GM19043 (cell line): ENCODE results near the gene HDAC7.

Source experiments
- ATAC-seq: cut with Tn5 transposase; IDR thresholded peaks from one replicate; pipeline ENCODE4 v1.9.1; 2021; ENCODE audit warnings: low read depth; ENCODE audit not compliant: unreplicated experiment

HDAC7 gene

DNA sequence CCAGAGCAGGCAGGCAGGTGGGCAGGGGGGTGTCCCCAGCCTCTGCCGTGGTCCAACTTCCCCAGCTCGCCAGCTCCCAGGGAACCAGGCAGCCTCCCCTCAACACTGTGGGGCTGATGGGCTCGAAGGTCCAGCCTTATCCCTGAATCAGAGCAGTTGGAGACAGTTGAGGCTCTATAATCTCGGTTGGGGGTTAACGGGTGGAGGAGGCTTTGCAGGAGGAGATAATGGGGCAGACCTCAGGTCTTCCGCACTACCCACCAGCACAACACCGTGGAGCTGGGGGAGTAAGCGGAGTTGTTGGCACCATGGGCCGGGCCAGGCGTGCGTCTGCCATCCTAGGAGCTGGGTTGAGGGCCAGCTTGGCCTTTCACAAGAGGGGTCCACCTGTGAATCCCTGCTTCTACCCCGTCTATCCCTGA lies 13.9 kb upstream of the HDAC7 start:
- no peak for ATAC-seq

- ATAC-seq, result no peak
These were observed 12.7 kb upstream of the HDAC7 start for GRCh38 chr12:47832263-47832933.

DNA sequence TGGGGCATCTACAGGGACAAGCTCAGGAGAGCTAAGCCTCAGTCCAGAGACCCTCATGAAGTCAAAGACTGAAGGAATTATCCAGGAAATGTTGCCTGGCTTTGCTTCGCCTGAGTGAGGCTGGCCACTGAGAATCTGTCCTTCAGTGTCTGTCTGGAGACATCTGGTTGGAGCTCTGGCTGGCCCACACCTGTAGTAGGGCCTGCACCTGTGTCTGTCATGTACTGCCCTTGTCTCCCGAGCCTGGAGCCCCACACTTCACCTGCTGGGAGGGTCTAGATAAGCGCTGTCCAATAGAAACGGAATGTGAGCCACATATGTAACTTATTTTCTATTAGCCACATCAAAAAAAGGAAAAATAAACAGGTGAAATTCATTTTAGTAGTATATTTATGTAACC lies 9.9 kb upstream of the HDAC7 start:
- no peak for ATAC-seq

DNA sequence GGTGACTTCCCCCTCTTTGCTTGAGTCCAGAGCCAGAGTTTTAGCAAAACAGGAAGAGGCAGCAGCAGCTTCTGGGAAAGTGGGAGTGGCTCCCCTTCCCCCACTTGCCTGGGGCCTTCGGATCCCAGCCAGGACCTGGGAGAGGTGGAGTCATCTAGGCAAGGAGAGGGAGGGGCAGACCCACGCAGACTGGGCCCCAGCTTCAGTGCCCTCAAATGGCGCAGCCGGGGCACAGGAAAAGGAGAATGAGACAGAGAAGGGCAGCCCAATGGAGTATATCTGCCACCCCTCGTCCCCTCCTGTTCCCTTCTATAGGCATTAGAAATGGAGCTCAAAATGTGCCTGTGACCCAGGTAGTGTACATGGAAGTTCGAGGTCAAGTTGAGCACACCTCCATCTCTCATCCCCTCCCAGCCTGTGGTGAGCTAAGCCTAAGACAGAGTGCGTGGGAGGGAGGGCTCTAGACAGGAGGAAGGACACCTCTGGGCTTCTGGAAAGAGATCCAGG lies 9.3 kb upstream of the HDAC7 start:
- no peak for ATAC-seq

GRCh38 chr12:47828008-47828975 lies 8.6 kb upstream of the HDAC7 start:
- ATAC-seq, result no peak

GRCh38 chr12:47825173-47825639 lies 5.5 kb upstream of the HDAC7 start:
- ATAC-seq, result no peak

- no peak for ATAC-seq
These were observed 4.9 kb upstream of the HDAC7 start for GRCh38 chr12:47824635-47825034.

DNA sequence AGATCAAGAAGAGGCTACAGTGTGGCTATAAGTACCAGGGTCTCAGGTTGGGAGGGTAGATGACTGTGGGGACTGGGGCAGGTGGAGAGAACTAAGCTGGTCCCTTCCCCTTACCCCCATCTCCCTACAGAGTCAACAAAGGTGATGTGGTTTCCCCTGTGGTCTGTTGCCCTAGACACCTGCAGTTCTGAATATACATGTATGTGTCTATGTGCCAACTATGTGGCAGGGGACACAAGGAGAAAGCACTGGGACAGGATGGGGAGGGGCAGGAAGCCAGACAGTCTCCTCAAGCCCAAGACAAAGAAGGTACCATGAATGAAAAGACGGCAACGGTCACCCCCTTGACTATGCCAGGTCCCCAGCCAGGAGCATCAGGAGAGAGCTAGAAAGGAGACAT lies 4.5 kb upstream of the HDAC7 start:
- no peak for ATAC-seq

DNA sequence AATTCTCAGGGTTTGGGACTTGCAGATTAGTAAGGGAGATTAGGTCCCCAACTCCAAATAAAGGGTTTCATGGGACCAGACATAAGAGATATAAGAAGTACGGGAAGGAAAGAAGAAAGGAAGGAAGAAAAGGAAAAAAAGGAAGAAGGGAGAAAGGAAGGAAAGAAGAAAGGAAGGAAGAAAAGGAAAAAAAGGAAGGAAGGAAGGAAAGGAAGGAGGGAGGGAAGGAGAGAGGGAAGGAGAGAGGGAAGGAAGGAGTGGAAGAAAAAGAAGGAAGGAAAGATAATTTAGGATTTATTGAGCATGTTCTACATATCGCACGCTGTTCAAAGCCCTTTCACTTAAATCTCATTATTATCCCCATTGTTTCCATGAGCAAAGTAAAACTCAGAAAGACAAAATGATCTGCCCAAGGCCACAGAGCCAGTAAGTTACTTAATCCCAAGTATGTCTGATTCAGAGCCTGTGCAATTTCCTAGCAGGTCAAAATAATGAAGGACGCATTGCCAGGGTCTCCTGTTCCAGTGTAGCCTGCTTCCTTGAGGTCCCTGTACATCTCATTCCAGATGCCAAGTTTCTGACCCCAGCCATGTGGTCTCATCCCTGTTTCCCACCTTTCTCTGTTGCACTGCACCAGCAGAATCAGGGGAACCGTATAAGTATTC lies 3.9 kb upstream of the HDAC7 start:
- no peak for ATAC-seq

GRCh38 chr12:47822863-47823262 lies 3.2 kb upstream of the HDAC7 start:
- no peak for ATAC-seq

- no peak for ATAC-seq
These were observed 2.7 kb upstream of the HDAC7 start for GRCh38 chr12:47822401-47822800.

- no peak for ATAC-seq
These were observed 1.6 kb upstream of the HDAC7 start for GRCh38 chr12:47821346-47821706.

DNA sequence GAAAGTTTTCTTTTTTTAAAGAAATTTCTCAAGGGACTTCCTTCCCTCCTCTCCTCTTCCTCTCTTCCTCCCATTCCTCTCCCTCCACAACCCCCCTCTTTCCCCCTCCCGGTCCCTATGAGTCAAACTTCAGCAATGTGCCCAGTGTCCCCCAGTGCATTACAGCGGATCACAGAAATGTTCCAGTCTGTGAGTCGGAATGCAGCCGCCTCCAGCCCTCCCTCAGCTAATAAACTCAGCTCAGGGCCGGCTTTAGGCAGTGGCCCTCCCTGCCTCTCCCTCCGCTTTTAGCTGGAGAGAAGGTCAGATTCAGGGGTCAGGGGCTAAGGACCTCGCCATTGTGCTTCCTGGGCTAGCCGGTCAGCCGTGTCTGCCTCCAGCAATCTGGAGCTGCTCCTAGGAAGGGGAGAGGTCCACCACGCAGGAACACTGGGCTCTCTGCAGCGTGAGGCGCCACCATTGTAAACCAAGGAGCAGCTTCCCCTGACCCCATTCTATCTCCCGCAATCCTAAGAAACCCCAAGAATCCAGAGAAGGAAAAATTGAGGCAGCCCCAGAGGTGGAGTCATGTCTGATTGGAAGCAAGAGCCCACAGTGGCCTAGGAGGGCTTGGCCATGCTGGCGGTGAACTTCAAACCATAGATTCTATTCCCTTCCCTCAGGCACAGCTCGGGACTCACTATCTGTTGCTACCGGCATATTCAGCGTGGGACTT lies 1.1 kb upstream of the HDAC7 start:
- no peak for ATAC-seq

DNA sequence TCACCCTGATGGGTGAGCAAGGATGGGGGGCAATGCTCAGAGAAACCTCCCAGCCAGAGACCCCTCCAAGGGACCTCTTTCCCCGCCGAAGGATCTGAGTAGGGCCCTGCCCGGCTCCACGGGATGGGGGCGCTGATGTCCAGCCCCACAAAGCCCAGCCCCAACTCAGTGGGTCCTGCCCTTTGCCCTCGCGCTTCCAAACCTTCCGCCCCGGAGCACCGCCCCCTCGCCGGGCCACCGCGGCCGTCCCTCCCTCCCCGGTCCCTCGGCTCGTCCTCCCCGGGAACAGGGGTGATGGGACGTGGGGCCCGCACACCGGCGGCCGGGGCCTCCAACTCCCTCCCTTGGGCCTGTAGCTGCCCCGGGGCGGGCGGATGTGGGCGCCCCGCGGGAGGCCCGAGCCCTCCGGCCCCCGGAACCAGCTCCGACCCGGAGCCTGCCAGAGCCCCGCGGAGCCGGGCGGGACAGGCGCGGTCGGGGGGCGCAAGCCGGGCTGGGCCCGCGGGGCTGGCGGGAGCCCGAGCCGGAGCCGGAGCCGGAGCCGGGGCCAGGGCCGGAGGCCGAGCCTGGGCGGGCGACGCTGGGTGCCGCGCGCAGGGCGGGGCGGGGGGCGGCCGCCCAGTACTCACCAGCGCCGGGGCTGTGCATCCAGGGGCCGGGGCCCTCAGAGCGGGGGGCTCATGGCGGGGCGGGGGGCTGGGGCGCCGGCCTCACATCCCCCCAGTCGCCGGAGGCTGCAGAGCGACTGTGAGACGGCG lies 386 bp downstream of the HDAC7 start:
- no peak for ATAC-seq

DNA sequence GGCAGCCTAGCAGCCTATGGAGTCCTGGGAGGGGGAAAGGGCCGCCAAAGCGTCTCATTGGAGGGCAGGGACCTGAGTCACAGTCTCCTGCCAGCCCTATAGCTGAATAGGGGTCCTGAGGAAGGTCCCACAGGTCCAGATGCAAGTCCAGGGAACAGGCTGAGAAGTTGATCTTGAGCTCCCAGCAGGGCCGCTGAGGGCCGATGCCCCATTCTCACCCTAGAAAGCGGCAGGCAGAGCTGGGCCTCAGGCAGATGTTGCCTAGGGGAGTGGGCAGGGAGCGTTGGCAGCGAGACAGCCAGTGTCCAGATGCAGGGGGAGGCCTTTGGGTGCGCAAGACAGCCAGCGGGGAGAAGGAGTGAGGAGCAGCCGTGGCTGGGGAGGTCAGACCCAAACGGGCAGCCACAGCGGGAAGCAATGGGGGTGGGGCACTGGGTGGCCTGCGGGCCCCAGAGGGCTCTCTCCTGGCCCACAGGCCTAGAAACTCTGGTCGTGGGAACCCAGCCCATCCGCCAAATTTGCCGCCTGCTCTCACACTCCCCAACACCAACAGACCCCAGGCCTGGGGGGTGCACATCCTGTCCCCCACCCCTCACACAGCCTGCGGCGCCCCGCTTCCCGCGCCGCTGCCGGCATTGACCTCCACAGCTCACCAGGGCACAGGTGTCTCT lies 1.1 kb downstream of the HDAC7 start:
- no peak for ATAC-seq

DNA sequence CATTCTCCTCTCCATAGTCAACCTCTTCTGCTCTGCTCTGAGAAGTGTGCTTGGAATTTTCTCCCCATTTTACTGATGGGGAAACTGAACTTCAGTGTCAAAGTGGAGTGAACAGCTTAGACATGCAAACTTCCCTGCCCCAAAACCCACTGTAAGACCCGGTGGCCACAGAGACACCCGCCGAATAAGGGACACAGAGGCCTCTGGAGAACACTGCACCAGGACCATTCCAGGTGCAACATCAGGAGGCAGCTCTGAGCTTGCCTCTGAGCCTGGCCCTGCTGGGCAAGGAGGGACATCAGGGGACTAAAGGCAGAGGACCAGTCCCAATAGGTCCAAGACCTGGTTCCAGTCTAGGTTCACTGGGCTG lies 1.7 kb downstream of the HDAC7 start:
- no peak for ATAC-seq

- no peak for ATAC-seq
These were observed 2.3 kb downstream of the HDAC7 start for GRCh38 chr12:47817272-47818006.

DNA sequence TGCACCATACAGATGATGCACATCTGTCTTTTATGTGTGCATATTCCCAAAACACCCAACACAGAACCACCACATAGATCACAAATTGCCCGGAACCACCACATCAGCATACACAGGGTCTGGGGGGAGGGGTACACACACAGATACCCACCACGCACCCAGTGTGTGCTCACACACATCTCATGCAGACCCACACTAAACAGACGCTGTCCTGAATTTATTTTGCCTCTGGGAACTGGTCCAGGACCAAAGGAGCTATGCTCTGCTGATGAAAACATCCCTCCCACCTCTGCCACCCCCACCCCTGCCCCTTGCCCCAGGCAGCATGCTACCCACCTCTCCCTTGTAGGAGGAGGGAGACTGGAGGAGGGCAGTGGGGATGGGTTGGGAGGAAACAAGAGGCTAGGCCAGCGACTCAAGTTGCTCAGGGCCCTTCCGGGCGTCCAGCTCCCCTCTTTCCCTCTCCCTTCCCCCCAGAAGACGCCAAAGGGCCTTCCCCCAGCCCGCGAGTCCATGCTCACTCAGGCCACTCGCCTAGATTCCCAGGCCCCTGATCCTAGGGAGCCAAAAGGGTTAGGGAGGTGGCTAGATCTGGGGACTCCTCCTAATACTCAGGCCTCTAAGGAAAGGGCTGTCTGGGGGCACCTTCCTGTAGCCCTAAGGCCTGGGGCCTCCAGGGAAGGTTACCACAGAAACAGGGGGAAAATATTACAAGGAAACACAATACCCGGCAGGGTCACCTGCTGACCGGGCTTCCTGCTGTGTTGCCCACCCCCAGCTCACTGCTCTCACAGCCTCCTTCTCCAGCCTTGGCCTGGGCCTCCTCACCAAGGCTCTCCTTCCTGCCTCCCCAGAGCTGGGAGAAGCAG lies 3.1 kb downstream of the HDAC7 start:
- ATAC-seq, result no peak
